HG03175 (cell line): ENCODE results near the gene UNK.
A peak's percentile ranks its signal among the peaks of the same experiment; 100 is the strongest.

ENCODE experiments used
- ATAC-seq: cut with Tn5 transposase; IDR thresholded peaks from one replicate; pipeline ENCODE4 v1.9.1; 2021; ENCODE audit warnings: mild to moderate bottlenecking, moderate library complexity; ENCODE audit not compliant: unreplicated experiment

The UNK gene

GRCh38 chr17:75784473-75785015 is at the start of gene UNK:
TSS of gene UNK (plus strand) at chr17:75784806. CDS start at chr17:75784881, 75 bp downstream.
- peak; percentile 62 for ATAC-seq

GRCh38 chr17:75736173-75736835 is 48.3 kb upstream of the UNK start:
- no peak for ATAC-seq

GRCh38 chr17:75737133-75737962 is 47.3 kb upstream of the UNK start:
- ATAC-seq = no peak

GRCh38 chr17:75738218-75738802 is 46.3 kb upstream of the UNK start:
- ATAC-seq = no peak

GRCh38 chr17:75739174-75739573 is 45.4 kb upstream of the UNK start:
- ATAC-seq = no peak

GRCh38 chr17:75739801-75740200 is 44.8 kb upstream of the UNK start:
- ATAC-seq = no peak

GRCh38 chr17:75740215-75740614 is 44.4 kb upstream of the UNK start:
- ATAC-seq = no peak

GRCh38 chr17:75740631-75741077 is 44.0 kb upstream of the UNK start:
- ATAC-seq = no peak

GRCh38 chr17:75742337-75742736 is 42.3 kb upstream of the UNK start:
- no peak for ATAC-seq

- ATAC-seq = no peak
These were observed 40.9 kb upstream of the UNK start for GRCh38 chr17:75743625-75744206.

GRCh38 chr17:75748706-75749105 is 35.9 kb upstream of the UNK start:
- ATAC-seq = no peak

- ATAC-seq = peak; percentile 39
These were observed 34.8 kb upstream of the UNK start for GRCh38 chr17:75749545-75750389.

- ATAC-seq = no peak
These were observed 33.8 kb upstream of the UNK start for GRCh38 chr17:75750661-75751423.

- no peak for ATAC-seq
These were observed 32.8 kb upstream of the UNK start for GRCh38 chr17:75751676-75752404.

GRCh38 chr17:75752405-75752709 is 32.2 kb upstream of the UNK start:
- no peak for ATAC-seq

- no peak for ATAC-seq
These were observed 31.6 kb upstream of the UNK start for GRCh38 chr17:75752802-75753513.

- peak; percentile 58 for ATAC-seq
These were observed 30.9 kb upstream of the UNK start for GRCh38 chr17:75753514-75754377.
